ENCODE results near the gene E2F3. TPM values are rescaled to one million over a fixed set of nuclear protein-coding genes. Genes with fewer than 3 reads are reported as not detected.

E2F3 gene
- total and polyA plus RNA-seq, 9 donors, result 0.36 to 7.3 (median 2.7) TPM

GRCh38 chr6:20415304-20415703 is 13.6 kb downstream of the E2F3 start:
- Histone ChIP-seq H3K9me3 (no peaks in the 10 kb centered on the region), H3K4me1 (ENCODE audit: insufficient read depth) (no peaks in the 10 kb centered on the region), H3K4me3 (no peak overlapping the region), H3K36me3 (no peaks in the 10 kb centered on the region), H3K27ac (no peak overlapping the region), H3K27me3 (no peaks in the 10 kb centered on the region)
- intact Hi-C loops (cut with DNase I), result no loop called here
- no peak for DNase-seq
- no peak for TF ChIP-seq EP300 (IDR thresholded peaks at IDR 0.05)
- TF ChIP-seq CTCF (IDR thresholded peaks at IDR 0.05), result no peak
- TF ChIP-seq POLR2A (IDR thresholded peaks at IDR 0.05), result no peak
- WGBS, 3 donors, result 80 to 82% (median 82%) methylated on average over 7 of the region's 7 CpGs

- no peaks in the 10 kb centered on the region for H3K4me1 ChIP-seq (ENCODE audit: insufficient read depth)
- TF ChIP-seq EP300 (IDR thresholded peaks at IDR 0.05) (no peak), CTCF (IDR thresholded peaks at IDR 0.05) (no peak), POLR2A (IDR thresholded peaks at IDR 0.05) (no peak)
- H3K27me3 ChIP-seq, result no peaks in the 10 kb centered on the region
- DNase-seq, result no peak
- WGBS, 3 donors, result 76 to 87% (median 81%) methylated on average over 6 of the region's 6 CpGs
- no peak overlapping the region for H3K4me3 ChIP-seq
- no peaks in the 10 kb centered on the region for H3K36me3 ChIP-seq
- no peak overlapping the region for H3K27ac ChIP-seq
- no peaks in the 10 kb centered on the region for H3K9me3 ChIP-seq
- intact Hi-C loops (cut with DNase I), result no loop called here
Measured at GRCh38 chr6:20415712-20416454, 14.2 kb downstream of the E2F3 start.

GRCh38 chr6:20416567-20417345 is 15.1 kb downstream of the E2F3 start:
- TF ChIP-seq CTCF (IDR thresholded peaks at IDR 0.05) (no peak), EP300 (IDR thresholded peaks at IDR 0.05) (no peak), POLR2A (IDR thresholded peaks at IDR 0.05) (no peak)
- Histone ChIP-seq H3K27ac (no peak overlapping the region), H3K9me3 (no peaks in the 10 kb centered on the region), H3K4me1 (ENCODE audit: insufficient read depth) (no peaks in the 10 kb centered on the region), H3K36me3 (no peaks in the 10 kb centered on the region), H3K27me3 (no peaks in the 10 kb centered on the region), H3K4me3 (no peak overlapping the region)
- intact Hi-C loops (cut with DNase I), result no loop called here
- 63 to 77% (median 69%) methylated on average over 4 of the region's 4 CpGs for WGBS, 3 donors
- no peak for DNase-seq

- H3K4me3 ChIP-seq, result no peak overlapping the region
- H3K36me3 ChIP-seq, result no peaks in the 10 kb centered on the region
- no peaks in the 10 kb centered on the region for H3K27me3 ChIP-seq
- H3K4me1 ChIP-seq (ENCODE audit: insufficient read depth), result no peaks in the 10 kb centered on the region
- DNase-seq, result no peak
- intact Hi-C loops (cut with DNase I), result no loop called here
- no peak for TF ChIP-seq EP300 (IDR thresholded peaks at IDR 0.05)
- no peak for TF ChIP-seq CTCF (IDR thresholded peaks at IDR 0.05)
- no peak for TF ChIP-seq POLR2A (IDR thresholded peaks at IDR 0.05)
- 87 to 90% (median 89%) methylated on average over 6 of the region's 6 CpGs for WGBS, 3 donors
- H3K27ac ChIP-seq, result no peak overlapping the region
- no peaks in the 10 kb centered on the region for H3K9me3 ChIP-seq
Measured at GRCh38 chr6:20417819-20418218, 16.1 kb downstream of the E2F3 start.
